H9 (cell line): ENCODE data around the gene SLC25A43. TPM values are rescaled to one million over a fixed set of nuclear protein-coding genes. Genes with fewer than 3 reads are reported as not detected.

Experiments used
- DNase-seq: peaks from one replicate; pipeline ENCODE4 v3.0.0-alpha.2; 2017
- H2AFZ ChIP-seq: one replicate; pipeline ENCODE4 v1.6.1; 2013; ENCODE audit warnings: mild to moderate bottlenecking, low read length, control low read depth, moderate library complexity
- H2AK5ac ChIP-seq: 2 replicates; pipeline ENCODE4 v1.6.1; 2013; ENCODE audit warnings: low read length, control low read depth, mixed read lengths; ENCODE audit not compliant: insufficient read length
- H2BK120ac ChIP-seq: one replicate; pipeline ENCODE4 v1.6.1; 2013; ENCODE audit warnings: low read depth, mild to moderate bottlenecking, low read length, control low read depth, inconsistent platforms; ENCODE audit not compliant: poor library complexity, severe bottlenecking
- H2BK12ac ChIP-seq: 2 replicates; pipeline ENCODE4 v1.6.1; 2013; ENCODE audit warnings: low read length, control low read depth, mixed read lengths, low read depth; ENCODE audit not compliant: insufficient read length
- H2BK15ac ChIP-seq: 2 replicates; pipeline ENCODE4 v1.6.1; 2013; ENCODE audit warnings: low read depth, low read length, control low read depth
- H2BK20ac ChIP-seq: one replicate; pipeline ENCODE4 v1.6.1; 2013; ENCODE audit warnings: low read depth, mild to moderate bottlenecking, low read length, control low read depth, inconsistent platforms; ENCODE audit not compliant: poor library complexity, severe bottlenecking
- H2BK5ac ChIP-seq: 2 replicates; pipeline ENCODE4 v1.6.1; 2013; ENCODE audit warnings: low read length, control low read depth, mixed read lengths; ENCODE audit not compliant: insufficient read length
- H3K14ac ChIP-seq: 2 replicates; pipeline ENCODE4 v1.6.1; 2013; ENCODE audit warnings: low read length, control low read depth; ENCODE audit not compliant: insufficient read depth
- H3K18ac ChIP-seq: 2 replicates; pipeline ENCODE4 v1.6.1; 2013; ENCODE audit warnings: low read depth, mild to moderate bottlenecking, mixed read lengths, low read length, control low read depth; ENCODE audit not compliant: insufficient read length
- H3K23ac ChIP-seq: 2 replicates; pipeline ENCODE4 v1.6.1; 2013; ENCODE audit warnings: low read length, control low read depth, mixed read lengths, low read depth; ENCODE audit not compliant: insufficient read length
- H3K23me2 ChIP-seq: 2 replicates; pipeline ENCODE4 v1.6.1; 2013; ENCODE audit warnings: low read depth, mild to moderate bottlenecking, mixed read lengths, low read length, control low read depth; ENCODE audit not compliant: insufficient read length, poor library complexity, severe bottlenecking
- H3K27ac ChIP-seq: 2 replicates; pipeline ENCODE4 v1.5.1; 2013; ENCODE audit warnings: low read length, control low read depth, mixed read lengths, low read depth; ENCODE audit not compliant: insufficient read length
- H3K27me3 ChIP-seq: 2 replicates; pipeline ENCODE4 v1.6.1; 2013; ENCODE audit warnings: low read length, control low read depth, inconsistent platforms; ENCODE audit not compliant: insufficient read depth
- H3K4ac ChIP-seq: 2 replicates; pipeline ENCODE4 v1.6.1; 2013; ENCODE audit warnings: low read depth, mild to moderate bottlenecking, control low read depth, inconsistent platforms, low read length, moderate library complexity
- H3K4me1 ChIP-seq: 2 replicates; pipeline ENCODE4 v1.6.1; 2013; ENCODE audit warnings: low read length, control low read depth, inconsistent platforms; ENCODE audit not compliant: insufficient read depth
- H3K4me2 ChIP-seq: 2 replicates; pipeline ENCODE4 v1.6.1; 2013; ENCODE audit warnings: low read length, control low read depth, mixed read lengths; ENCODE audit not compliant: insufficient read length, insufficient read depth
- H3K56ac ChIP-seq: 2 replicates; pipeline ENCODE4 v1.6.1; 2013; ENCODE audit warnings: low read depth, mild to moderate bottlenecking, mixed read lengths, low read length, control low read depth; ENCODE audit not compliant: insufficient read length
- H3K79me1 ChIP-seq: 2 replicates; pipeline ENCODE4 v1.6.1; 2013; ENCODE audit warnings: low read depth, mild to moderate bottlenecking, moderate library complexity, low read length, control low read depth, inconsistent platforms; ENCODE audit not compliant: insufficient read depth, poor library complexity, severe bottlenecking
- H3K79me2 ChIP-seq: 2 replicates; pipeline ENCODE4 v1.6.1; 2013; ENCODE audit warnings: low read length, control low read depth, inconsistent platforms; ENCODE audit not compliant: insufficient read depth
- H3K9ac ChIP-seq: 2 replicates; pipeline ENCODE4 v1.6.1; 2013; ENCODE audit warnings: low read length, control low read depth, mixed read lengths; ENCODE audit not compliant: insufficient read length; ENCODE audit errors: extremely low read depth
- H3K9me3 ChIP-seq: one replicate; pipeline ENCODE4 v1.6.1; 2013; ENCODE audit warnings: low read depth, low read length, inconsistent platforms; ENCODE audit not compliant: control insufficient read depth
- H3T11ph ChIP-seq: one replicate; pipeline ENCODE4 v1.6.1; 2013; ENCODE audit warnings: mild to moderate bottlenecking, low read length, control low read depth, inconsistent platforms
- H4K20me1 ChIP-seq: one replicate; pipeline ENCODE4 v1.6.1; 2013; ENCODE audit not compliant: control insufficient read depth, insufficient read length, insufficient read depth
- H4K5ac ChIP-seq: 2 replicates; pipeline ENCODE4 v1.6.1; 2013; ENCODE audit warnings: low read depth, mild to moderate bottlenecking, mixed read lengths, low read length, control low read depth; ENCODE audit not compliant: insufficient read length
- H4K8ac ChIP-seq: replicated peaks from 2 replicates; pipeline ENCODE4 v1.6.1; 2013; ENCODE audit warnings: low read length, control low read depth, mixed read lengths, low read depth; ENCODE audit not compliant: insufficient read length
- H4K91ac ChIP-seq: 2 replicates; pipeline ENCODE4 v1.6.1; 2013; ENCODE audit warnings: low read depth, mild to moderate bottlenecking, moderate library complexity, mixed read lengths, low read length, control low read depth; ENCODE audit not compliant: insufficient read length
- H3K27ac Mint-ChIP-seq, 3 experiments: 2 replicates in 2 of 3; 3 replicates in 1 of 3; pipeline ENCODE4 v1.8.0; 2020 to 2021; ENCODE audit warnings: mixed read lengths in 3 of 3, mild to moderate bottlenecking in 1 of 3, moderate library complexity in 1 of 3
- H3K27me3 Mint-ChIP-seq: 2 replicates; pipeline ENCODE4 v1.8.0; 2021; ENCODE audit warnings: low read depth, mild to moderate bottlenecking, moderate library complexity, mixed read lengths
- H3K36me3 Mint-ChIP-seq, 3 experiments: 2 replicates in 2 of 3; 3 replicates in 1 of 3; pipeline ENCODE4 v1.8.0; 2020 to 2021; ENCODE audit warnings: low read depth in 3 of 3, mixed read lengths in 3 of 3; ENCODE audit not compliant: insufficient read depth in 1 of 3
- H3K4me1 Mint-ChIP-seq, 2 experiments: 2 replicates each; pipeline ENCODE4 v1.8.0; 2020; ENCODE audit warnings: mixed read lengths in 2 of 2
- H3K4me3 Mint-ChIP-seq, 2 experiments: 2 replicates in 1 of 2; 3 replicates in 1 of 2; pipeline ENCODE4 v1.8.0; 2020 to 2021; ENCODE audit warnings: mild to moderate bottlenecking in 2 of 2, mixed read lengths in 2 of 2, moderate library complexity in 1 of 2
- H3K9me3 Mint-ChIP-seq, 2 experiments: 2 replicates in 1 of 2; 3 replicates in 1 of 2; pipeline ENCODE4 v1.8.0; 2020; ENCODE audit warnings: mild to moderate bottlenecking in 2 of 2, mixed read lengths in 2 of 2, moderate library complexity in 1 of 2
- WGBS: extraction: QIAGEN DNeasy Blood & Tissue Kit; methylation state at CpG from one replicate; pipeline ENCODE4 v1.1.7; 2013; ENCODE audit warnings: missing lambda C conversion rate, low lambda C conversion rate, mixed read lengths; ENCODE audit not compliant: insufficient read length; ENCODE audit errors: extremely low coverage; 5-methylcytosine and 5-hydroxymethylcytosine counted together
- total RNA-seq: library from RNA; stranded (reverse); gene quantifications from 2 replicates; pipeline ENCODE4 v1.2.1, GENCODE V29; 2021
- TF ChIP-seq, protein P1 (sequence below): fragments of 200-600 bp; sonication (generic); conservative IDR thresholded peaks from 3 replicates; pipeline ENCODE4 v1.8.0; 2021; ENCODE audit warnings: antibody characterized with exemption, mild to moderate bottlenecking

SLC25A43 gene
- total RNA-seq, 1 experiment from 2014 or later, result 3.7 TPM

DNA sequence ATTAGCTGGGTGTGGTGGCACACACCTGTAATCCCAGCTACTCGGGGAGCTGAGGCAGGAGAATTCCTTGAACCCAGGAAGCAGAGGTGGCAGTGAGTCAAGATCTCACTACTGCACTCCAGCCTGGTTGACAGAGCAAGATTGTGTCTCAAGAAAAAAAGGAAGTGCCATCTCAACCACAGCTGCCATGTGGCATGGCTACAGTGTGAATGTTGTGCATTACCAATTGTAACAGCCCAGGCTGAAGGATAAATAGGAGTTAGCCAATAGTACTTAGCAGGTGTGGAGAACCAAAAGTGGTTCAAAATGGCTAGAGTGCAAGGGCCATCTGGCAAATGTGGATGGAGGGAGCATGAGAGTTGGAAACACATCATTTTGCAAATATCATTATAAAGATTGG, 98.0 kb downstream of the SLC25A43 start:
- no CpG with 5 or more reads among the region's 1 CpG for WGBS
- no peak overlapping the region for H2BK120ac ChIP-seq

More for the DNA sequence above, 98.0 kb downstream of the SLC25A43 start:
- Histone ChIP-seq H2BK12ac (no peak overlapping the region), H3K23me2 (no peaks in the 10 kb centered on the region), H3K56ac (no peak overlapping the region), H3K9me3 (peaks cover 29% of the 10 kb centered on the region), H2BK15ac (no peak overlapping the region), H3K79me2 (no peaks in the 10 kb centered on the region), H3K79me1 (no peaks in the 10 kb centered on the region), H3K9ac (no peak overlapping the region), H4K8ac (no peak overlapping the region), H2AK5ac (no peak overlapping the region), H3K27ac (no peak overlapping the region), H3K14ac (no peak overlapping the region), H3K4ac (no peak overlapping the region), H4K5ac (no peak overlapping the region), H3T11ph (no peak overlapping the region), H4K91ac (no peak overlapping the region), H3K4me2 (no peak overlapping the region), H2BK5ac (no peak overlapping the region), H3K18ac (no peak overlapping the region), H2AFZ (no peak overlapping the region), H2BK20ac (no peak overlapping the region), H3K27me3 (no peaks in the 10 kb centered on the region), H3K4me1 (no peaks in the 10 kb centered on the region), H3K23ac (no peak overlapping the region), H4K20me1 (no peaks in the 10 kb centered on the region)
- Mint-ChIP-seq H3K27ac (no peak overlapping the region), H3K4me1 (peaks cover 7 to 15% of the 10 kb centered on the region in 2 experiments), H3K27me3 (peaks cover 4% of the 10 kb centered on the region; the same call in 1 of the 2 replicates), H3K36me3 (peaks cover 0 to 3% (median 0%) of the 10 kb centered on the region in 3 experiments; a peak in 3 of 7 replicates), H3K9me3 (peaks cover 65 to 73% of the 10 kb centered on the region in 2 experiments), H3K4me3 (no peak overlapping the region)
- TF ChIP-seq, protein P1, sequence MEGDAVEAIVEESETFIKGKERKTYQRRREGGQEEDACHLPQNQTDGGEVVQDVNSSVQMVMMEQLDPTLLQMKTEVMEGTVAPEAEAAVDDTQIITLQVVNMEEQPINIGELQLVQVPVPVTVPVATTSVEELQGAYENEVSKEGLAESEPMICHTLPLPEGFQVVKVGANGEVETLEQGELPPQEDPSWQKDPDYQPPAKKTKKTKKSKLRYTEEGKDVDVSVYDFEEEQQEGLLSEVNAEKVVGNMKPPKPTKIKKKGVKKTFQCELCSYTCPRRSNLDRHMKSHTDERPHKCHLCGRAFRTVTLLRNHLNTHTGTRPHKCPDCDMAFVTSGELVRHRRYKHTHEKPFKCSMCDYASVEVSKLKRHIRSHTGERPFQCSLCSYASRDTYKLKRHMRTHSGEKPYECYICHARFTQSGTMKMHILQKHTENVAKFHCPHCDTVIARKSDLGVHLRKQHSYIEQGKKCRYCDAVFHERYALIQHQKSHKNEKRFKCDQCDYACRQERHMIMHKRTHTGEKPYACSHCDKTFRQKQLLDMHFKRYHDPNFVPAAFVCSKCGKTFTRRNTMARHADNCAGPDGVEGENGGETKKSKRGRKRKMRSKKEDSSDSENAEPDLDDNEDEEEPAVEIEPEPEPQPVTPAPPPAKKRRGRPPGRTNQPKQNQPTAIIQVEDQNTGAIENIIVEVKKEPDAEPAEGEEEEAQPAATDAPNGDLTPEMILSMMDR, result no peak
- DNase-seq, result no peak
